Bronchus fibroblast of lung (primary cell): ENCODE data around the gene SLC25A19. TPM values are rescaled to one million over a fixed set of nuclear protein-coding genes. Genes with fewer than 3 reads are reported as not detected.

Experiments
- total RNA-seq: library from RNA; depleted of rRNA; stranded (reverse); fragments of >200 nt; gene quantifications from 2 replicates; pipeline ENCODE4 v1.2.3, GENCODE V29; 2015

The SLC25A19 gene
- total RNA-seq = 7.6 TPM in 2 replicates

GRCh38 chr17:75289115-75289831, at the start of gene SLC25A19:
SLC25A19 (minus strand) TSS chr17:75289433; CDS start chr17:75286764, 2,669 bp downstream.

GRCh38 chr17:75270966-75271232, 18.3 kb downstream of the SLC25A19 start, which contains the start of gene MIF4GD:
MIF4GD (minus strand) TSS chr17:75271231; CDS start chr17:75270195, 1,036 bp downstream.

GRCh38 chr17:75261336-75262111, 27.7 kb downstream of the SLC25A19 start, which contains the start of the genes GGA3 and MRPS7:
GGA3 (minus strand) TSS chr17:75261606; CDS start chr17:75261587, 19 bp downstream.
MRPS7 (plus strand) TSS chr17:75261879; CDS start chr17:75261901, 22 bp downstream.

Other genes starting within 250 kb of the SLC25A19 start
- gene ATP5PD, start 242.5 kb downstream of the SLC25A19 start, total RNA-seq = 327 and 334 TPM in 2 replicates
- 13.7 and 15.3 TPM in 2 replicates for gene KCTD2, start 242.2 kb downstream of the SLC25A19 start, total RNA-seq
- gene SLC16A5, start 201.5 kb downstream of the SLC25A19 start, total RNA-seq = 8.2 and 9.2 TPM in 2 replicates
- gene ARMC7, start 179.5 kb downstream of the SLC25A19 start, total RNA-seq = 3.9 and 4.5 TPM in 2 replicates
- gene NT5C, start 157.7 kb downstream of the SLC25A19 start, total RNA-seq = 139 and 146 TPM in 2 replicates
- 501 and 529 TPM in 2 replicates for gene JPT1, start 134.9 kb downstream of the SLC25A19 start, total RNA-seq
- gene SUMO2, start 106.5 kb downstream of the SLC25A19 start, total RNA-seq = 102 and 108 TPM in 2 replicates
- gene NUP85, start 83.8 kb downstream of the SLC25A19 start, total RNA-seq = 44.4 and 47.2 TPM in 2 replicates
- gene GGA3, start 27.8 kb downstream of the SLC25A19 start, total RNA-seq = 13.8 and 16.3 TPM in 2 replicates
- 41.4 and 46.2 TPM in 2 replicates for gene MRPS7, start 27.6 kb downstream of the SLC25A19 start, total RNA-seq
- gene MIF4GD, start 18.2 kb downstream of the SLC25A19 start, total RNA-seq = 10.4 and 10.6 TPM in 2 replicates
- 62.9 and 63.9 TPM in 2 replicates for gene GRB2, start 116.2 kb upstream of the SLC25A19 start, total RNA-seq
- gene TMEM94, start 167.2 kb upstream of the SLC25A19 start, total RNA-seq = 35.2 and 44.9 TPM in 2 replicates
- 6.7 and 9.1 TPM in 2 replicates for gene CASKIN2, start 226.1 kb upstream of the SLC25A19 start, total RNA-seq
- gene TSEN54, start 227.1 kb upstream of the SLC25A19 start, total RNA-seq = 15.3 and 20.8 TPM in 2 replicates
- 0.30 and 1.5 TPM in 2 replicates for gene LLGL2, start 236.3 kb upstream of the SLC25A19 start, total RNA-seq